Nephron progenitor cell (in vitro differentiated cells): Measurements from ENCODE around the gene CAPZA2.

Experiments
- DNase-seq: peaks from one replicate; pipeline ENCODE4 v3.0.0; 2021
- H3K27ac Mint-ChIP-seq: 2 replicates; pipeline ENCODE4 v1.8.0; 2021; ENCODE audit warnings: mild to moderate bottlenecking, moderate library complexity, mixed read lengths
- H3K27me3 Mint-ChIP-seq: 2 replicates; pipeline ENCODE4 v1.8.0; 2021; ENCODE audit warnings: mild to moderate bottlenecking, low read depth, mixed read lengths; ENCODE audit not compliant: poor library complexity
- H3K36me3 Mint-ChIP-seq: 2 replicates; pipeline ENCODE4 v1.8.0; 2021; ENCODE audit warnings: low read depth, mixed read lengths
- H3K4me1 Mint-ChIP-seq: 2 replicates; pipeline ENCODE4 v1.8.0; 2021; ENCODE audit warnings: mixed read lengths
- H3K4me3 Mint-ChIP-seq: 2 replicates; pipeline ENCODE4 v1.8.0; 2021; ENCODE audit warnings: mild to moderate bottlenecking, moderate library complexity, mixed read lengths
- H3K9me3 Mint-ChIP-seq: 2 replicates; pipeline ENCODE4 v1.8.0; 2021; ENCODE audit warnings: mild to moderate bottlenecking, moderate library complexity, mixed read lengths
- CTCF ChIP-seq: fragments of 200-600 bp; sonication (generic); IDR thresholded peaks from 2 replicates; pipeline ENCODE4 v1.5.0; 2021; ENCODE audit warnings: antibody characterized with exemption

The CAPZA2 gene

DNA sequence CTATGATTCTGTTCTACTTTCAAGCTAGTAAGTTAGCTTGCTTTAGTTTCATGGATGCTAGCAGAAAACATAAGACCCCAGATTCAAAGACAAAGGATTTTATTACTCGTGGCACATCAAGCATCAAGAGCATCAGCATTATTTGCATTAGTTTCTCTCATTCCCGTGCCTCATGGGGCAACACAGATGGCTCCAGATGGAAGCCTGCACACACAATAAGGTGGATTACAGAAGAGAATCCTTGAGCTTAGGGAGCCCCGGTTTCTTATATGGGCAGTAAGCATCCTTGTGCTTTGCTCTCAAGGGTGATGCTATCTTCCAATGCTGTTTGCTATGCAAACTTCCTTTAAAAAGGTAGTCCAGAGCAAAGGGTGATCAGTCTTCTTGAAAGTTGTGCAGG, 10.7 kb upstream of the CAPZA2 start:
- H3K36me3 Mint-ChIP-seq = no peaks in the 10 kb centered on the region
- peaks cover 22% of the 10 kb centered on the region for H3K4me1 Mint-ChIP-seq
- no peak for TF ChIP-seq CTCF
- no peak overlapping the region for H3K27ac Mint-ChIP-seq
- no peaks in the 10 kb centered on the region for H3K9me3 Mint-ChIP-seq
- no peak for DNase-seq
- no peak overlapping the region for H3K4me3 Mint-ChIP-seq
- peaks cover 10% of the 10 kb centered on the region for H3K27me3 Mint-ChIP-seq

GRCh38 chr7:116854132-116854531, 8.3 kb upstream of the CAPZA2 start:
- no peaks in the 10 kb centered on the region for H3K36me3 Mint-ChIP-seq
- DNase-seq = no peak
- H3K4me3 Mint-ChIP-seq = no peak overlapping the region
- peaks cover 10% of the 10 kb centered on the region for H3K27me3 Mint-ChIP-seq
- peaks cover 4% of the 10 kb centered on the region for H3K9me3 Mint-ChIP-seq
- H3K4me1 Mint-ChIP-seq = peaks cover 22% of the 10 kb centered on the region
- H3K27ac Mint-ChIP-seq = no peak overlapping the region
- no peak for TF ChIP-seq CTCF

- no peak for TF ChIP-seq CTCF
- H3K4me1 Mint-ChIP-seq = peaks cover 25% of the 10 kb centered on the region
- H3K4me3 Mint-ChIP-seq = no peak overlapping the region
- peaks cover 4% of the 10 kb centered on the region for H3K9me3 Mint-ChIP-seq
- H3K27ac Mint-ChIP-seq = no peak overlapping the region
- peaks cover 5% of the 10 kb centered on the region for H3K27me3 Mint-ChIP-seq
- no peak for DNase-seq
- H3K36me3 Mint-ChIP-seq = no peaks in the 10 kb centered on the region
Observed at GRCh38 chr7:116857052-116857451, 5.3 kb upstream of the CAPZA2 start.

GRCh38 chr7:116859323-116859722, 3.1 kb upstream of the CAPZA2 start:
- Mint-ChIP-seq H3K36me3 (no peaks in the 10 kb centered on the region), H3K9me3 (peaks cover 4% of the 10 kb centered on the region), H3K4me3 (no peak overlapping the region), H3K27ac (no peak overlapping the region), H3K4me1 (peaks cover 29% of the 10 kb centered on the region), H3K27me3 (peaks cover 5% of the 10 kb centered on the region)
- DNase-seq = no peak
- no peak for TF ChIP-seq CTCF

DNA sequence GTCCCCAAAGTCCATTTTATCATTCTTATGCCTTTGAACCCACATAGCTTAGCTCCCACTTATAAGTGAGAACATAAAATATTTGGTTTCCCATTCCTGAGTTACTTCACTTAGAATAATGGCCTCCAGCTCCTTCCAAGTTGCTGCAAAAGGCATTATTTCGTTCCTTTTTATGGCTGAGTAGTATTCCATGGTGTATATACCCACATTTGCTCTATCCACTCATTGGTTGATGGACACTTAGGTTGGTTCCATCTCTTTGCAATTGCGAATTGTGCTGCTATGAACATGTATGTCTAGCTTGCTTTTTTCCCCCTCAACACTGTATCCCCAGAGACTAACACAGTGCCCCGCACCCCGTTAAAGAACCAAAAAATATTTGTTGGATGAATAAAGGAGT, 670 bp upstream of the CAPZA2 start:
- DNase-seq = no peak
- H3K4me1 Mint-ChIP-seq = peaks cover 21% of the 10 kb centered on the region
- peaks cover 5% of the 10 kb centered on the region for H3K27me3 Mint-ChIP-seq
- H3K9me3 Mint-ChIP-seq = peaks cover 4% of the 10 kb centered on the region
- peak overlapping the region; percentile 73 for H3K4me3 Mint-ChIP-seq
- H3K36me3 Mint-ChIP-seq = peaks cover 9% of the 10 kb centered on the region
- no peak for TF ChIP-seq CTCF
- H3K27ac Mint-ChIP-seq = no peak overlapping the region

- DNase-seq = peak; percentile 25
- peaks cover 22% of the 10 kb centered on the region for H3K36me3 Mint-ChIP-seq
- H3K4me3 Mint-ChIP-seq = peak overlapping the region; percentile 99
- H3K4me1 Mint-ChIP-seq = peaks cover 21% of the 10 kb centered on the region
- no peak for TF ChIP-seq CTCF
- peak overlapping the region; percentile 99 for H3K27ac Mint-ChIP-seq
- peaks cover 5% of the 10 kb centered on the region for H3K27me3 Mint-ChIP-seq
- H3K9me3 Mint-ChIP-seq = no peaks in the 10 kb centered on the region
Observed at GRCh38 chr7:116862951-116863670, 724 bp downstream of the CAPZA2 start.
